ENCODE data around the gene TRPM3.

TRPM3 gene

GRCh38 chr9:70615464-70616138 lies 505.8 kb downstream of the TRPM3 start:
- no peaks in the 10 kb centered on the region for H3K27me3 ChIP-seq (replicated peaks; ENCODE audit: insufficient read depth, low read length)
- no peaks in the 10 kb centered on the region for H4K20me1 ChIP-seq (ENCODE audit: insufficient read depth, low read length)
- no peak overlapping the region for H2AFZ ChIP-seq (ENCODE audit: low read length)
- H3K36me3 ChIP-seq (replicated peaks; ENCODE audit: insufficient read depth, low read length) = no peaks in the 10 kb centered on the region
- H3K27ac ChIP-seq (ENCODE audit: low read length) = no peak overlapping the region
- no peak for DNase-seq
- no peak overlapping the region for H3K9ac ChIP-seq (ENCODE audit: low read length)
- H3K9me3 ChIP-seq (replicated peaks; ENCODE audit: insufficient read depth, low read length) = no peaks in the 10 kb centered on the region
- no peaks in the 10 kb centered on the region for H3K4me1 ChIP-seq (ENCODE audit: low read length)
- no peak overlapping the region for H3K4me3 ChIP-seq (ENCODE audit: low read length)
- no peak overlapping the region for H3K4me2 ChIP-seq (ENCODE audit: low read depth, low read length)
- TF ChIP-seq CTCF (IDR thresholded peaks at IDR 0.05; ENCODE audit: low read length) (no peak), EZH2 (optimal IDR thresholded peaks at IDR 0.05; ENCODE audit: low read depth, low read length) (no peak), EZH2phosphoT487 (IDR thresholded peaks at IDR 0.05; ENCODE audit: low read length) (no peak)
- no peaks in the 10 kb centered on the region for H3K9me2 ChIP-seq (replicated peaks; ENCODE audit: insufficient read depth, low read length)
- no peaks in the 10 kb centered on the region for H3F3A ChIP-seq (ENCODE audit: insufficient read depth, low read length)
- no peaks in the 10 kb centered on the region for H3K79me2 ChIP-seq (ENCODE audit: low read length)

GRCh38 chr9:70614786-70615463 lies 506.5 kb downstream of the TRPM3 start:
- no peak for DNase-seq
- no peak overlapping the region for H3K27ac ChIP-seq (ENCODE audit: low read length)
- H4K20me1 ChIP-seq (ENCODE audit: insufficient read depth, low read length) = no peaks in the 10 kb centered on the region
- no peaks in the 10 kb centered on the region for H3F3A ChIP-seq (ENCODE audit: insufficient read depth, low read length)
- no peak overlapping the region for H2AFZ ChIP-seq (ENCODE audit: low read length)
- H3K9ac ChIP-seq (ENCODE audit: low read length) = no peak overlapping the region
- TF ChIP-seq EZH2 (optimal IDR thresholded peaks at IDR 0.05; ENCODE audit: low read depth, low read length) = no peak
- no peak for TF ChIP-seq EZH2phosphoT487 (IDR thresholded peaks at IDR 0.05; ENCODE audit: low read length)
- TF ChIP-seq CTCF (IDR thresholded peaks at IDR 0.05; ENCODE audit: low read length) = no peak
- no peak overlapping the region for H3K4me2 ChIP-seq (ENCODE audit: low read depth, low read length)
- no peaks in the 10 kb centered on the region for H3K79me2 ChIP-seq (ENCODE audit: low read length)
- no peaks in the 10 kb centered on the region for H3K4me1 ChIP-seq (ENCODE audit: low read length)
- H3K27me3 ChIP-seq (replicated peaks; ENCODE audit: insufficient read depth, low read length) = no peaks in the 10 kb centered on the region
- H3K9me2 ChIP-seq (replicated peaks; ENCODE audit: insufficient read depth, low read length) = no peaks in the 10 kb centered on the region
- no peaks in the 10 kb centered on the region for H3K9me3 ChIP-seq (replicated peaks; ENCODE audit: insufficient read depth, low read length)
- H3K4me3 ChIP-seq (ENCODE audit: low read length) = no peak overlapping the region
- H3K36me3 ChIP-seq (replicated peaks; ENCODE audit: insufficient read depth, low read length) = no peaks in the 10 kb centered on the region

GRCh38 chr9:70613024-70613768 lies 508.2 kb downstream of the TRPM3 start:
- Histone ChIP-seq H3K9me2 (replicated peaks; ENCODE audit: insufficient read depth, low read length) (no peaks in the 10 kb centered on the region), H3K9ac (ENCODE audit: low read length) (no peak overlapping the region), H3K36me3 (replicated peaks; ENCODE audit: insufficient read depth, low read length) (no peaks in the 10 kb centered on the region), H3K27me3 (replicated peaks; ENCODE audit: insufficient read depth, low read length) (no peaks in the 10 kb centered on the region), H3K79me2 (ENCODE audit: low read length) (no peaks in the 10 kb centered on the region), H3K4me3 (ENCODE audit: low read length) (no peak overlapping the region), H2AFZ (ENCODE audit: low read length) (no peak overlapping the region), H3K4me2 (ENCODE audit: low read depth, low read length) (no peak overlapping the region), H3K4me1 (ENCODE audit: low read length) (no peaks in the 10 kb centered on the region), H3F3A (ENCODE audit: insufficient read depth, low read length) (no peaks in the 10 kb centered on the region), H3K27ac (ENCODE audit: low read length) (no peak overlapping the region), H4K20me1 (ENCODE audit: insufficient read depth, low read length) (no peaks in the 10 kb centered on the region), H3K9me3 (replicated peaks; ENCODE audit: insufficient read depth, low read length) (no peaks in the 10 kb centered on the region)
- DNase-seq = no peak
- TF ChIP-seq CTCF (IDR thresholded peaks at IDR 0.05; ENCODE audit: low read length) (no peak), EZH2 (optimal IDR thresholded peaks at IDR 0.05; ENCODE audit: low read depth, low read length) (no peak), EZH2phosphoT487 (IDR thresholded peaks at IDR 0.05; ENCODE audit: low read length) (no peak)
